CD14-positive monocyte (primary cell): ENCODE results near the gene SYMPK. TPM values are rescaled to one million over a fixed set of nuclear protein-coding genes. Genes with fewer than 3 reads are reported as not detected.

Experiments used
- DNase-seq, 3 donors: peaks; one replicate each; pipeline ENCODE4 v3.0.0-alpha.2; 2011 to 2022
- H2AFZ ChIP-seq: 2 replicates; pipeline ENCODE4 v1.6.0; 2012; ENCODE audit warnings: mild to moderate bottlenecking, low read depth, low read length, inconsistent platforms; ENCODE audit not compliant: insufficient read depth, poor library complexity, severe bottlenecking
- H3K27ac ChIP-seq, 2 donors: 1 replicate in 1 of 2; 2 replicates in 1 of 2; pipeline ENCODE4 v1.5.1; 2012 to 2013; ENCODE audit warnings: low read length in 2 of 2, control low read depth in 1 of 2, inconsistent platforms in 1 of 2, low read depth in 1 of 2, mild to moderate bottlenecking in 1 of 2
- H3K27me3 ChIP-seq, 2 donors: one replicate each; pipeline versions ENCODE4 v1.6.0 to v1.6.1; 2011 to 2013; ENCODE audit warnings: low read length in 2 of 2; ENCODE audit not compliant: control insufficient read depth in 2 of 2, insufficient read depth in 2 of 2
- H3K36me3 ChIP-seq, 2 donors: replicated peaks in 1 of 2; 1 replicate in 1 of 2; 2 replicates in 1 of 2; pipeline versions ENCODE4 v1.5.1 to v1.6.1; 2012 to 2013; ENCODE audit warnings: low read length in 2 of 2, control low read depth in 1 of 2, inconsistent platforms in 1 of 2, mild to moderate bottlenecking in 1 of 2; ENCODE audit not compliant: insufficient read depth in 2 of 2, control insufficient read depth in 1 of 2
- H3K4me1 ChIP-seq, 2 donors: 1 replicate in 1 of 2; 2 replicates in 1 of 2; pipeline versions ENCODE4 v1.5.1 to v1.6.1; 2012 to 2013; ENCODE audit warnings: low read length in 2 of 2, control low read depth in 1 of 2, inconsistent platforms in 1 of 2, mild to moderate bottlenecking in 1 of 2, moderate library complexity in 1 of 2; ENCODE audit not compliant: insufficient read depth in 2 of 2, control insufficient read depth in 1 of 2
- H3K4me2 ChIP-seq: replicated peaks from 2 replicates; pipeline ENCODE3; 2012; ENCODE audit warnings: low read length, moderate library complexity, mild to moderate bottlenecking; ENCODE audit not compliant: poor library complexity, severe bottlenecking; ENCODE audit errors: extremely low read depth
- H3K4me3 ChIP-seq, 3 experiments: fragments of 200-600 bp in 1 of 3; sonication (generic) in 1 of 3; replicated peaks in 1 of 3; 1 replicate in 2 of 3; 2 replicates in 1 of 3; pipeline ENCODE4 v1.5.1; 2011 to 2013; ENCODE audit warnings: low read length in 3 of 3, mild to moderate bottlenecking in 3 of 3, control low read depth in 2 of 3, low read depth in 2 of 3, inconsistent platforms in 1 of 3, moderate library complexity in 1 of 3
- H3K79me2 ChIP-seq: 2 replicates; pipeline ENCODE4 v1.6.0; 2012; ENCODE audit warnings: mild to moderate bottlenecking, control low read depth, inconsistent platforms, low read length, moderate library complexity; ENCODE audit not compliant: insufficient read depth
- H3K9ac ChIP-seq: 2 replicates; pipeline ENCODE4 v1.6.0; 2017; ENCODE audit warnings: low read length, mild to moderate bottlenecking; ENCODE audit not compliant: insufficient read depth, poor library complexity, severe bottlenecking
- H3K9me3 ChIP-seq, 2 donors: replicated peaks in 1 of 2; 1 replicate in 1 of 2; 2 replicates in 1 of 2; pipeline versions ENCODE4 v1.5.1 to v1.6.1; 2012 to 2013; ENCODE audit warnings: low read length in 2 of 2, control low read depth in 1 of 2; ENCODE audit not compliant: control insufficient read depth in 1 of 2, insufficient read depth in 1 of 2
- H4K20me1 ChIP-seq: 2 replicates; pipeline ENCODE4 v1.6.0; 2012; ENCODE audit warnings: mild to moderate bottlenecking, low read length, control low read depth, moderate library complexity; ENCODE audit not compliant: insufficient read depth
- H3K27ac Mint-ChIP-seq, 7 donors: one replicate each; pipeline ENCODE4 v1.8.0; 2020; ENCODE audit warnings: mild to moderate bottlenecking in 7 of 7, mixed read lengths in 7 of 7, moderate library complexity in 6 of 7, inconsistent platforms in 2 of 7
- H3K27me3 Mint-ChIP-seq, 3 donors: one replicate each; pipeline ENCODE4 v1.8.0; 2021 to 2022; ENCODE audit warnings: low read depth in 3 of 3, mild to moderate bottlenecking in 3 of 3, mixed read lengths in 3 of 3, moderate library complexity in 3 of 3, inconsistent platforms in 1 of 3
- H3K36me3 Mint-ChIP-seq, 2 donors: one replicate each; pipeline ENCODE4 v1.8.0; 2020; ENCODE audit warnings: mixed read lengths in 2 of 2, inconsistent platforms in 1 of 2, mild to moderate bottlenecking in 1 of 2
- H3K4me1 Mint-ChIP-seq: one replicate; pipeline ENCODE4 v1.8.0; 2020; ENCODE audit warnings: mild to moderate bottlenecking, mixed read lengths
- H3K4me3 Mint-ChIP-seq, 2 donors: one replicate each; pipeline ENCODE4 v1.8.0; 2020; ENCODE audit warnings: mild to moderate bottlenecking in 2 of 2, mixed read lengths in 2 of 2, moderate library complexity in 1 of 2
- H3K9me3 Mint-ChIP-seq, 7 donors: one replicate each; pipeline ENCODE4 v1.8.0; 2020 to 2022; ENCODE audit warnings: mixed read lengths in 7 of 7, mild to moderate bottlenecking in 6 of 7, moderate library complexity in 6 of 7, inconsistent platforms in 2 of 7
- WGBS: methylation state at CpG from one replicate; pipeline ENCODE4 v1.1.5; 2013; ENCODE audit warnings: missing lambda C conversion rate; ENCODE audit not compliant: insufficient coverage; 5-methylcytosine and 5-hydroxymethylcytosine counted together
- intact Hi-C, 2 donors: fragments of 100-400 bp; cut with micrococcal nuclease; formaldehyde crosslinking; loops; one replicate each; pipeline versions ENCODE4 v1.15.0 to v1.15.1; 2023
- polyA plus RNA-seq, 3 donors: library from polyadenylated mRNA; depleted of rRNA in 1 of 3; unstranded in 2 of 3; stranded (reverse) in 1 of 3; fragments of 300-500 nt in 2 of 3; fragments of >200 nt in 1 of 3; fragmentation: Illumina TruSeq in 2 of 3; gene quantifications; 1 replicate in 2 of 3; 2 replicates in 1 of 3; pipeline ENCODE4 v1.2.3, GENCODE V29; 2012 to 2021
- TF ChIP-seq, protein P1 (sequence below): fragments of 200-600 bp; IDR thresholded peaks from one replicate; pipeline ENCODE4 v1.8.0; 2022; ENCODE audit warnings: antibody characterized with exemption, mild to moderate bottlenecking

SYMPK gene
- polyA plus RNA-seq, 3 donors: 5.6 to 96.1 (median 15.7) TPM

DNA sequence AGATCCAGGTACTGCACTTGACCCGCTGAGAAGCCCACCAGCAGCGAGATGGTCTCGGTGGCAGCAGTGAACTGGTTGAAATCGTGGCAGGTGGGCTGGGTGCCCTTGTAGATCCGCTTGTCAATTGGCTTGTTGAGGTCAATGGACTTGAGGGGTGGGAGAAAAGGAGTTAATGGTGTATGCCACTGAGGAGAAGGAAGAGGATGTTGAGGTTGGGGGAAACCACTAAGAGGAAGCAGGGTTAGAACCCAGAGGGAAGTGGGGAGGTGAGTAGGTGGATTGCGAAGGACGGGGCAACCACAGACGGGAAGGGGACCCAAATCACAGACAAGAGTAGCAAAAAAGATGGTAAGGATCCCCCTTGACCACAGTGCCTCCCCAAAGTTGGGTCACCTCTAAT is 72.0 kb downstream of the SYMPK start:
- Histone ChIP-seq H3K4me3 (peak overlapping the region in 1 of 3 experiments; percentile 59), H3K79me2 (no peaks in the 10 kb centered on the region), H3K4me2 (peak overlapping the region; percentile 70), H3K27ac (no peak overlapping the region), H3K9me3 (peaks cover 6 to 35% of the 10 kb centered on the region in 2 donors), H2AFZ (no peak overlapping the region), H3K9ac (no peak overlapping the region), H3K36me3 (no peaks in the 10 kb centered on the region), H3K27me3 (peaks cover 67 to 80% of the 10 kb centered on the region in 2 donors), H4K20me1 (peaks cover 83% of the 10 kb centered on the region), H3K4me1 (peaks cover 35 to 41% of the 10 kb centered on the region in 2 donors)
- Mint-ChIP-seq H3K27ac (peak overlapping the region in 4 of 7 donors; percentile 67 to 86 (median 84)), H3K27me3 (peaks cover 84 to 93% (median 91%) of the 10 kb centered on the region in 3 donors), H3K9me3 (peaks cover 9 to 66% (median 37%) of the 10 kb centered on the region in 7 donors), H3K36me3 (peaks cover 32 to 37% of the 10 kb centered on the region in 2 donors), H3K4me3 (peak overlapping the region; percentile 76 to 82), H3K4me1 (peaks cover 33% of the 10 kb centered on the region)
- DNase-seq: peak; percentile 78 to 96 (median 88)
- WGBS: 2% methylated on average over 5 of the region's 8 CpGs
- TF ChIP-seq, protein P1, sequence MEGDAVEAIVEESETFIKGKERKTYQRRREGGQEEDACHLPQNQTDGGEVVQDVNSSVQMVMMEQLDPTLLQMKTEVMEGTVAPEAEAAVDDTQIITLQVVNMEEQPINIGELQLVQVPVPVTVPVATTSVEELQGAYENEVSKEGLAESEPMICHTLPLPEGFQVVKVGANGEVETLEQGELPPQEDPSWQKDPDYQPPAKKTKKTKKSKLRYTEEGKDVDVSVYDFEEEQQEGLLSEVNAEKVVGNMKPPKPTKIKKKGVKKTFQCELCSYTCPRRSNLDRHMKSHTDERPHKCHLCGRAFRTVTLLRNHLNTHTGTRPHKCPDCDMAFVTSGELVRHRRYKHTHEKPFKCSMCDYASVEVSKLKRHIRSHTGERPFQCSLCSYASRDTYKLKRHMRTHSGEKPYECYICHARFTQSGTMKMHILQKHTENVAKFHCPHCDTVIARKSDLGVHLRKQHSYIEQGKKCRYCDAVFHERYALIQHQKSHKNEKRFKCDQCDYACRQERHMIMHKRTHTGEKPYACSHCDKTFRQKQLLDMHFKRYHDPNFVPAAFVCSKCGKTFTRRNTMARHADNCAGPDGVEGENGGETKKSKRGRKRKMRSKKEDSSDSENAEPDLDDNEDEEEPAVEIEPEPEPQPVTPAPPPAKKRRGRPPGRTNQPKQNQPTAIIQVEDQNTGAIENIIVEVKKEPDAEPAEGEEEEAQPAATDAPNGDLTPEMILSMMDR: no peak
- intact Hi-C loops: no loop called here

DNA sequence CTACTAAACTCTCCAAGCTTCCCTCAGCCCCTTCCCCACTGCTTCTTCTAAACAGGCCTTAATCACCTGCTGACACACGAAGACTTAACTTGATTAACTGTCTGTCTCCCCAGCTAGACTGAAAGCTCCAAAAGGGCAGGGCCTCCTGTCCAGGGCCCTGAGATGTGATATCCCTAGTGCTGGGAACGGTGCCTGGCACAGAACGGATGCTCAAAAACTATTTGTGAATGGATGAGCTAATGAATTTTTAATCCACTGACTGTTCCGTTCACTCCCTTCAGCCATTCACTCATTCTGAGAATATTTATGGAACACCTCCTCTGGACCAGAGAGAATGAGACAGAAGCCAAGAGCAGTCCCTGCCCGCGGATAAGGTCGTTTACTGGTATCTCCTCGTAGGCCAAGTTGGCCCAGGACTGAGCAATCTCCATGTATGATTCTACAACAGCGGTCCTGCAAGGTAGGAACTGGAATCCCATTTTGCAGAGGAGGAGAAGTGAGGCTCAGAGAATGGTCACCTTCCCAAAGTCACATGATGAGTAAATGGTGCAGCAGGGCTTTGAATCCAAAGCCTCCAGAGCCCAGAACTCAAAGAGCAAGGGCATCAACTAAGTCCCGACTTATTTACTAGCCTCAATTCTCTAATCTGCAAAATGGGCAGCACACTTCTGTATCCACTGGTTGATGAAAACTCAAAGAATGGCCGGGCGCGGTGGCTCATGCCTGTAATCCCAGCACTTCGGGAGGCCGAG is 73.7 kb downstream of the SYMPK start:
- no peak for DNase-seq
- H3K27me3 ChIP-seq: peaks cover 60 to 80% of the 10 kb centered on the region in 2 donors
- intact Hi-C loops: no loop called here

More for the DNA sequence above, 73.7 kb downstream of the SYMPK start:
- no peaks in the 10 kb centered on the region for H3K79me2 ChIP-seq
- 97% methylated on average over 12 of the region's 15 CpGs for WGBS
- H2AFZ ChIP-seq: no peak overlapping the region
- no peak overlapping the region for H3K27ac ChIP-seq
- peaks cover 9 to 25% of the 10 kb centered on the region in 2 donors for H3K9me3 ChIP-seq
- no peak overlapping the region for H3K4me2 ChIP-seq
- Mint-ChIP-seq H3K9me3 (peaks cover 7 to 51% (median 29%) of the 10 kb centered on the region in 7 donors), H3K36me3 (peaks cover 30 to 33% of the 10 kb centered on the region in 2 donors), H3K27me3 (peaks cover 84 to 93% (median 90%) of the 10 kb centered on the region in 3 donors), H3K4me1 (peaks cover 33% of the 10 kb centered on the region), H3K27ac (no peak overlapping the region), H3K4me3 (peak overlapping the region in 1 of 2 donors; percentile 86)
- H3K4me3 ChIP-seq: no peak overlapping the region
- TF ChIP-seq, protein P1: no peak
- peaks cover 89% of the 10 kb centered on the region for H4K20me1 ChIP-seq
- no peaks in the 10 kb centered on the region for H3K36me3 ChIP-seq
- H3K9ac ChIP-seq: no peak overlapping the region
- peaks cover 35 to 41% of the 10 kb centered on the region in 2 donors for H3K4me1 ChIP-seq
